ENCODE data around the gene SH3RF1.

SH3RF1 gene

GRCh38 chr4:169174247-169174646, 96.5 kb downstream of the SH3RF1 start:
- Histone ChIP-seq H3K9me3 (ENCODE audit: control insufficient read depth in 1 of 2, low read length in 2 of 2) (no peaks in the 10 kb centered on the region), H3K9ac (ENCODE audit: low read depth in 1 of 2, low read length in 2 of 2) (no peak overlapping the region), H3K4me3 (ENCODE audit: low read depth in 1 of 2, low read length in 2 of 2) (no peak overlapping the region), H3K36me3 (ENCODE audit: control insufficient read depth in 1 of 2, insufficient read depth in 2 of 2, low read length in 2 of 2) (no peaks in the 10 kb centered on the region), H3K4me1 (ENCODE audit: control insufficient read depth in 1 of 2, insufficient read depth in 2 of 2, low read length in 2 of 2) (peaks cover 0 to 33% of the 10 kb centered on the region in 2 donors), H3K27me3 (ENCODE audit: control insufficient read depth in 1 of 2, insufficient read depth in 2 of 2, low read length in 2 of 2) (no peaks in the 10 kb centered on the region), H3K27ac (ENCODE audit: low read depth, low read length) (no peak overlapping the region)

GRCh38 chr4:169167957-169168858, 102.5 kb downstream of the SH3RF1 start:
- H3K9ac ChIP-seq (ENCODE audit: low read depth in 1 of 2, low read length in 2 of 2): no peak overlapping the region
- H3K36me3 ChIP-seq (ENCODE audit: control insufficient read depth in 1 of 2, insufficient read depth in 2 of 2, low read length in 2 of 2): no peaks in the 10 kb centered on the region
- H3K27me3 ChIP-seq (ENCODE audit: control insufficient read depth in 1 of 2, insufficient read depth in 2 of 2, low read length in 2 of 2): no peaks in the 10 kb centered on the region
- H3K27ac ChIP-seq (ENCODE audit: low read depth, low read length): no peak overlapping the region
- H3K4me3 ChIP-seq (ENCODE audit: low read depth in 1 of 2, low read length in 2 of 2): no peak overlapping the region
- no peaks in the 10 kb centered on the region for H3K9me3 ChIP-seq (ENCODE audit: control insufficient read depth in 1 of 2, low read length in 2 of 2)
- H3K4me1 ChIP-seq (ENCODE audit: control insufficient read depth in 1 of 2, insufficient read depth in 2 of 2, low read length in 2 of 2): peaks cover 0 to 26% of the 10 kb centered on the region in 2 donors

GRCh38 chr4:169164669-169165415, 105.9 kb downstream of the SH3RF1 start:
- no peaks in the 10 kb centered on the region for H3K36me3 ChIP-seq (ENCODE audit: control insufficient read depth in 1 of 2, insufficient read depth in 2 of 2, low read length in 2 of 2)
- no peak overlapping the region for H3K27ac ChIP-seq (ENCODE audit: low read depth, low read length)
- H3K4me3 ChIP-seq (ENCODE audit: low read depth in 1 of 2, low read length in 2 of 2): no peak overlapping the region
- H3K9me3 ChIP-seq (ENCODE audit: control insufficient read depth in 1 of 2, low read length in 2 of 2): no peaks in the 10 kb centered on the region
- H3K27me3 ChIP-seq (ENCODE audit: control insufficient read depth in 1 of 2, insufficient read depth in 2 of 2, low read length in 2 of 2): no peaks in the 10 kb centered on the region
- peaks cover 7 to 16% of the 10 kb centered on the region in 2 donors for H3K4me1 ChIP-seq (ENCODE audit: control insufficient read depth in 1 of 2, insufficient read depth in 2 of 2, low read length in 2 of 2)
- no peak overlapping the region for H3K9ac ChIP-seq (ENCODE audit: low read depth in 1 of 2, low read length in 2 of 2)

GRCh38 chr4:169163947-169164668, 106.6 kb downstream of the SH3RF1 start:
- Histone ChIP-seq H3K4me3 (ENCODE audit: low read depth in 1 of 2, low read length in 2 of 2) (no peak overlapping the region), H3K36me3 (ENCODE audit: control insufficient read depth in 1 of 2, insufficient read depth in 2 of 2, low read length in 2 of 2) (no peaks in the 10 kb centered on the region), H3K27me3 (ENCODE audit: control insufficient read depth in 1 of 2, insufficient read depth in 2 of 2, low read length in 2 of 2) (no peaks in the 10 kb centered on the region), H3K4me1 (ENCODE audit: control insufficient read depth in 1 of 2, insufficient read depth in 2 of 2, low read length in 2 of 2) (peaks cover 7 to 21% of the 10 kb centered on the region in 2 donors), H3K27ac (ENCODE audit: low read depth, low read length) (no peak overlapping the region), H3K9ac (ENCODE audit: low read depth in 1 of 2, low read length in 2 of 2) (no peak overlapping the region), H3K9me3 (ENCODE audit: control insufficient read depth in 1 of 2, low read length in 2 of 2) (no peaks in the 10 kb centered on the region)

GRCh38 chr4:169163495-169163894, 107.3 kb downstream of the SH3RF1 start:
- Histone ChIP-seq H3K4me3 (ENCODE audit: low read depth in 1 of 2, low read length in 2 of 2) (no peak overlapping the region), H3K36me3 (ENCODE audit: control insufficient read depth in 1 of 2, insufficient read depth in 2 of 2, low read length in 2 of 2) (no peaks in the 10 kb centered on the region), H3K9ac (ENCODE audit: low read depth in 1 of 2, low read length in 2 of 2) (no peak overlapping the region), H3K9me3 (ENCODE audit: control insufficient read depth in 1 of 2, low read length in 2 of 2) (no peaks in the 10 kb centered on the region), H3K4me1 (ENCODE audit: control insufficient read depth in 1 of 2, insufficient read depth in 2 of 2, low read length in 2 of 2) (peaks cover 7 to 27% of the 10 kb centered on the region in 2 donors), H3K27me3 (ENCODE audit: control insufficient read depth in 1 of 2, insufficient read depth in 2 of 2, low read length in 2 of 2) (no peaks in the 10 kb centered on the region), H3K27ac (ENCODE audit: low read depth, low read length) (no peak overlapping the region)

- Histone ChIP-seq H3K9me3 (ENCODE audit: control insufficient read depth in 1 of 2, low read length in 2 of 2) (no peaks in the 10 kb centered on the region), H3K27ac (ENCODE audit: low read depth, low read length) (no peak overlapping the region), H3K9ac (ENCODE audit: low read depth in 1 of 2, low read length in 2 of 2) (no peak overlapping the region)
These were observed 109.9 kb downstream of the SH3RF1 start for GRCh38 chr4:169160825-169161224.

GRCh38 chr4:169159624-169160171, 111.1 kb downstream of the SH3RF1 start:
- Histone ChIP-seq H3K27me3 (ENCODE audit: control insufficient read depth in 1 of 2, insufficient read depth in 2 of 2, low read length in 2 of 2) (no peaks in the 10 kb centered on the region), H3K4me3 (ENCODE audit: low read depth in 1 of 2, low read length in 2 of 2) (no peak overlapping the region), H3K27ac (ENCODE audit: low read depth, low read length) (no peak overlapping the region), H3K36me3 (ENCODE audit: control insufficient read depth in 1 of 2, insufficient read depth in 2 of 2, low read length in 2 of 2) (peaks cover 0 to 10% of the 10 kb centered on the region in 2 donors), H3K4me1 (ENCODE audit: control insufficient read depth in 1 of 2, insufficient read depth in 2 of 2, low read length in 2 of 2) (peaks cover 11 to 46% of the 10 kb centered on the region in 2 donors), H3K9ac (ENCODE audit: low read depth in 1 of 2, low read length in 2 of 2) (no peak overlapping the region), H3K9me3 (ENCODE audit: control insufficient read depth in 1 of 2, low read length in 2 of 2) (no peaks in the 10 kb centered on the region)

More at GRCh38 chr4:169160825-169161224, 109.9 kb downstream of the SH3RF1 start:
- peak overlapping the region in 1 of 2 donors; percentile 35 for H3K4me3 ChIP-seq (ENCODE audit: low read depth in 1 of 2, low read length in 2 of 2)
- no peaks in the 10 kb centered on the region for H3K27me3 ChIP-seq (ENCODE audit: control insufficient read depth in 1 of 2, insufficient read depth in 2 of 2, low read length in 2 of 2)
- no peaks in the 10 kb centered on the region for H3K36me3 ChIP-seq (ENCODE audit: control insufficient read depth in 1 of 2, insufficient read depth in 2 of 2, low read length in 2 of 2)
- H3K4me1 ChIP-seq (ENCODE audit: control insufficient read depth in 1 of 2, insufficient read depth in 2 of 2, low read length in 2 of 2): peaks cover 11 to 46% of the 10 kb centered on the region in 2 donors

- Histone ChIP-seq H3K27ac (ENCODE audit: low read depth, low read length) (no peak overlapping the region), H3K4me1 (ENCODE audit: control insufficient read depth in 1 of 2, insufficient read depth in 2 of 2, low read length in 2 of 2) (peaks cover 11 to 40% of the 10 kb centered on the region in 2 donors)
These were observed 111.9 kb downstream of the SH3RF1 start for GRCh38 chr4:169158861-169159260.

GRCh38 chr4:169158046-169158445, 112.7 kb downstream of the SH3RF1 start:
- Histone ChIP-seq H3K27ac (ENCODE audit: low read depth, low read length) (no peak overlapping the region), H3K4me1 (ENCODE audit: control insufficient read depth in 1 of 2, insufficient read depth in 2 of 2, low read length in 2 of 2) (peaks cover 11 to 40% of the 10 kb centered on the region in 2 donors), H3K9me3 (ENCODE audit: control insufficient read depth in 1 of 2, low read length in 2 of 2) (no peaks in the 10 kb centered on the region), H3K36me3 (ENCODE audit: control insufficient read depth in 1 of 2, insufficient read depth in 2 of 2, low read length in 2 of 2) (peaks cover 0 to 10% of the 10 kb centered on the region in 2 donors), H3K27me3 (ENCODE audit: control insufficient read depth in 1 of 2, insufficient read depth in 2 of 2, low read length in 2 of 2) (no peaks in the 10 kb centered on the region), H3K9ac (ENCODE audit: low read depth in 1 of 2, low read length in 2 of 2) (no peak overlapping the region), H3K4me3 (ENCODE audit: low read depth in 1 of 2, low read length in 2 of 2) (no peak overlapping the region)

More at GRCh38 chr4:169158861-169159260, 111.9 kb downstream of the SH3RF1 start:
- Histone ChIP-seq H3K36me3 (ENCODE audit: control insufficient read depth in 1 of 2, insufficient read depth in 2 of 2, low read length in 2 of 2) (peaks cover 0 to 10% of the 10 kb centered on the region in 2 donors), H3K27me3 (ENCODE audit: control insufficient read depth in 1 of 2, insufficient read depth in 2 of 2, low read length in 2 of 2) (no peaks in the 10 kb centered on the region), H3K9me3 (ENCODE audit: control insufficient read depth in 1 of 2, low read length in 2 of 2) (no peaks in the 10 kb centered on the region), H3K9ac (ENCODE audit: low read depth in 1 of 2, low read length in 2 of 2) (no peak overlapping the region), H3K4me3 (ENCODE audit: low read depth in 1 of 2, low read length in 2 of 2) (no peak overlapping the region)

All from duodenal mucosa (tissue), 2 donors.